ENCODE results near the gene MAP4K4.

MAP4K4 gene

DNA sequence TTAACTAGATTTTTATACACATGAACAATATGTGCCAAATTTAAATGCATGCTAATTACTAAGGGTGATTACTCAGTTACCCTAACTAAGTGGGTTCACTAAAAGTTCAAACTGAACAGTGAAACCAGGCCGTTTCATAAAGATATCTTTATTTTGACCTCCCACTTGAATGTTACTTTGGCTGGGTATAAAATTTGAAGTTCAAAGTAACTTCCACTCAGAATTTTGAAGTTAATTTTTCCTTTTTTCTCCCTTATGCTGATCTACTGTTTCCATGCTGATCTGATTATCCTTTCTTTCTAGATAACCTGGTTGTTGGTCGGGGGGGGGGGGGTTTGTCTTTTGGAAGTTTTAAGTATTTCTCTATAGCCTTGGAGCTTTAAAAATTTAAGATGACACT is 25.5 kb upstream of the MAP4K4 start:
- no peak for DNase-seq (ENCODE audit: extremely low read depth, low read depth)
- TF ChIP-seq, protein P1, sequence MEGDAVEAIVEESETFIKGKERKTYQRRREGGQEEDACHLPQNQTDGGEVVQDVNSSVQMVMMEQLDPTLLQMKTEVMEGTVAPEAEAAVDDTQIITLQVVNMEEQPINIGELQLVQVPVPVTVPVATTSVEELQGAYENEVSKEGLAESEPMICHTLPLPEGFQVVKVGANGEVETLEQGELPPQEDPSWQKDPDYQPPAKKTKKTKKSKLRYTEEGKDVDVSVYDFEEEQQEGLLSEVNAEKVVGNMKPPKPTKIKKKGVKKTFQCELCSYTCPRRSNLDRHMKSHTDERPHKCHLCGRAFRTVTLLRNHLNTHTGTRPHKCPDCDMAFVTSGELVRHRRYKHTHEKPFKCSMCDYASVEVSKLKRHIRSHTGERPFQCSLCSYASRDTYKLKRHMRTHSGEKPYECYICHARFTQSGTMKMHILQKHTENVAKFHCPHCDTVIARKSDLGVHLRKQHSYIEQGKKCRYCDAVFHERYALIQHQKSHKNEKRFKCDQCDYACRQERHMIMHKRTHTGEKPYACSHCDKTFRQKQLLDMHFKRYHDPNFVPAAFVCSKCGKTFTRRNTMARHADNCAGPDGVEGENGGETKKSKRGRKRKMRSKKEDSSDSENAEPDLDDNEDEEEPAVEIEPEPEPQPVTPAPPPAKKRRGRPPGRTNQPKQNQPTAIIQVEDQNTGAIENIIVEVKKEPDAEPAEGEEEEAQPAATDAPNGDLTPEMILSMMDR (IDR thresholded peaks at IDR 0.05; ENCODE audit: low read depth, low read length): no peak

GRCh38 chr2:101673920-101674319 is 23.6 kb upstream of the MAP4K4 start:
- DNase-seq (ENCODE audit: extremely low read depth, low read depth): no peak
- TF ChIP-seq, protein P1 (IDR thresholded peaks at IDR 0.05; ENCODE audit: low read depth, low read length): no peak

DNA sequence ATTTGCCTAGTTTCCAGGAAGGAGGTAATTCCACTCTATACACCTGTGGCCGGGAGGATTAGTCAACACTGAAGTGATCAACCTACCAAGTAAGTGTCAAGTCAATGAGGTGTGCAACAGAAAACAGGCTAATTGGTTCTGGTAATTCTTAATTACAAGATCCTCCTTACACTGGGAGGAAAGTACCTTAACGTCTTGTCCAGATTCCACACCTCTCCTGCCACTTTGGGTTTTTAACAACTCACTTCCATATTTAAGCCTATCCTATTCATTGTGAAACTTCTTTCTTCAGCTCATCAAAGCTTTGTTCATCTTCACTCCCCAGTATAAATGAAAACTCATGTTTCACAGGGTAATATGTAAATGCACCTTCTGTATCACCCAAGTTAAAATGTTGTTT is 22.0 kb upstream of the MAP4K4 start:
- no peak for DNase-seq (ENCODE audit: extremely low read depth, low read depth)
- TF ChIP-seq, protein P1 (IDR thresholded peaks at IDR 0.05; ENCODE audit: low read depth, low read length): no peak

GRCh38 chr2:101676674-101677073 is 20.8 kb upstream of the MAP4K4 start:
- DNase-seq (ENCODE audit: extremely low read depth, low read depth): no peak
- TF ChIP-seq, protein P1 (IDR thresholded peaks at IDR 0.05; ENCODE audit: low read depth, low read length): no peak

- DNase-seq (ENCODE audit: extremely low read depth, low read depth): no peak
- TF ChIP-seq, protein P1 (IDR thresholded peaks at IDR 0.05; ENCODE audit: low read depth, low read length): no peak
Observed at GRCh38 chr2:101677658-101678057, 19.8 kb upstream of the MAP4K4 start.

- no peak for DNase-seq (ENCODE audit: extremely low read depth, low read depth)
- TF ChIP-seq, protein P1 (IDR thresholded peaks at IDR 0.05; ENCODE audit: low read depth, low read length): no peak
Observed at GRCh38 chr2:101678379-101678778, 19.1 kb upstream of the MAP4K4 start.

DNA sequence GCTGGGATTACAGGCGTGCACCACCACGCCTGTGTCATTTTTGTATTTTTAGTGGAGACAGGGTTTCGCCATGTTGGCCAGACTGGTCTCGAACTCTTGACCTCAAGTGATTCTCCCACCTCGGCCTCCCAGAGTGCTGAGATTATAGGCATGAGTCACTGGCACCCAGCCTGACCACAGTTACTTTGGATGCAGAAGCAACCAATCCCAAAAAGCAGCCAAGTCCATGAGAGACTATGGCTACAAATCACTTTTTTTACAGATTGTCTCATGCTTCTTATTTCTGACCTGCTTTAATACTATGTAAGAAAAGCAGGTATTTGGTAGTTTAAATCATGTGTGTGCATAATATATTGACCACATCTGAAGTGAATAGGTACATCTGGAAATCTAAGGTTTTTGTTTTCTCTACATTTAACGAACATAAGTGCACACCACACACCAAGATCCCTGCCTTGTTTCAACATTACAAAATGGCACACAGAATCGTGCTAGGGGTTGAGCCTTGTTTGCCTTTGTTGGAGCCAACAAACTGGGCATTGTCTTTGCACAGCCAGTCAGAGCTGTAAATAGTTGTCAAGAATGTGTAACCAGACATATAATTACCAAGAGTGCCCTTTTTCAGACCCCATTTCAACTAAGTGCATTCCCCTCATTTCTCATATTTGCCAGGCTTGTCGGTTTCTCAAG is 18.3 kb upstream of the MAP4K4 start:
- no peak for DNase-seq (ENCODE audit: extremely low read depth, low read depth)
- TF ChIP-seq, protein P1 (IDR thresholded peaks at IDR 0.05; ENCODE audit: low read depth, low read length): no peak

Data from AG09319 (cell line).